HCT116 (cell line): ENCODE measurements around the gene IPP.

Experiments used
- CEBPB ChIP-seq: IDR thresholded peaks from 2 replicates; pipeline ENCODE4 v1.6.1; 2012; ENCODE audit warnings: low read depth
- EZH2 ChIP-seq: fragments of 200-600 bp; sonication (generic); IDR thresholded peaks from 2 replicates; pipeline ENCODE4 v1.6.1; 2017; ENCODE audit warnings: antibody characterized with exemption, mixed run types
- EZH2phosphoT487 ChIP-seq: fragments of 200-600 bp; IDR thresholded peaks from 2 replicates; pipeline ENCODE4 v1.6.1; 2018; ENCODE audit warnings: antibody characterized with exemption, borderline replicate concordance
- POLR2A ChIP-seq: IDR thresholded peaks from 2 replicates; pipeline ENCODE4 v1.7.0; 2011; ENCODE audit warnings: borderline replicate concordance; ENCODE audit not compliant: insufficient read depth, insufficient read length; ENCODE audit errors: extremely low read depth
- POLR2AphosphoS5 ChIP-seq: IDR thresholded peaks from 2 replicates; pipeline ENCODE4 v1.6.1; 2011; ENCODE audit warnings: mild to moderate bottlenecking, low read depth, low read length, moderate library complexity
- RAD21 ChIP-seq: IDR thresholded peaks from 2 replicates; pipeline ENCODE4 v1.6.1; 2012; ENCODE audit warnings: low read depth, mild to moderate bottlenecking
- TCF7L2 ChIP-seq: IDR thresholded peaks from 2 replicates; pipeline ENCODE4 v1.7.0; 2011; ENCODE audit warnings: borderline replicate concordance, inconsistent platforms; ENCODE audit not compliant: insufficient read depth, insufficient read length; ENCODE audit errors: extremely low read depth
- YY1 ChIP-seq: IDR thresholded peaks from 2 replicates; pipeline ENCODE4 v1.6.1; 2011; ENCODE audit warnings: low read length, low read depth, moderate library complexity, mild to moderate bottlenecking; ENCODE audit not compliant: insufficient replicate concordance; ENCODE audit errors: extremely low read depth
- ZFX ChIP-seq: fragments of 450-650 bp; IDR thresholded peaks from 2 replicates; pipeline ENCODE4 v1.6.1; 2017
- ZNF274 ChIP-seq: fragments of 200-500 bp; sonication (Bioruptor generic); IDR thresholded peaks from 2 replicates; pipeline ENCODE4 v1.6.1; 2014; ENCODE audit warnings: mild to moderate bottlenecking, low read depth, low read length, inconsistent platforms
- TF ChIP-seq, protein P1 (sequence below), 3 experiments: fragments of 200-600 bp in 1 of 3; sonication (generic) in 1 of 3; IDR thresholded peaks in 2 of 3; conservative IDR thresholded peaks in 1 of 3; 2 replicates each; pipeline ENCODE4 v1.5.1; 2012 to 2017; ENCODE audit warnings: low read depth in 2 of 3, low read length in 2 of 3, antibody characterized with exemption in 1 of 3, borderline replicate concordance in 1 of 3, control low read depth in 1 of 3, mild to moderate bottlenecking in 1 of 3, mixed read lengths in 1 of 3, mixed run types in 1 of 3, moderate library complexity in 1 of 3; ENCODE audit not compliant: insufficient read depth in 1 of 3
- TF ChIP-seq, protein P2 (sequence below): IDR thresholded peaks from 2 replicates; pipeline ENCODE4 v1.6.1; 2012; ENCODE audit warnings: low read depth

DNA sequence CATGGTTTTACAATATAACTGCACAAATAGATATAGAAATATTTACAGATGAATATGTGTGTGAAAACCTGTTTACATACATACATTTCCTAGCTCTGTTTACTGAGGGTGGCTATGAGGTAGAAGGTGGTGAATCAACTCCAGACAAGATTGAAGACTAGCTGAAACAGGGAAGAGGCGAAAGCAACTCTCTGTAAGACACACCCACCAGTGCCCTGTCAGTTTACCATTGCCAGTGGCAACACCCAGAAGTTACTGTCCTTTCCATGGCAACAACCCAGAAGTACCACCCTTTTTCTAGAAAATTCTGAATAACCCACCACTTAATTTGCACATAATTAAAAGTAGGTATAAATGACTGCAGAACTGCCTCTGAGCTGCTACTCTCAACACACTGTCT is 45.8 kb downstream of the IPP start:
- TF ChIP-seq, protein P1, sequence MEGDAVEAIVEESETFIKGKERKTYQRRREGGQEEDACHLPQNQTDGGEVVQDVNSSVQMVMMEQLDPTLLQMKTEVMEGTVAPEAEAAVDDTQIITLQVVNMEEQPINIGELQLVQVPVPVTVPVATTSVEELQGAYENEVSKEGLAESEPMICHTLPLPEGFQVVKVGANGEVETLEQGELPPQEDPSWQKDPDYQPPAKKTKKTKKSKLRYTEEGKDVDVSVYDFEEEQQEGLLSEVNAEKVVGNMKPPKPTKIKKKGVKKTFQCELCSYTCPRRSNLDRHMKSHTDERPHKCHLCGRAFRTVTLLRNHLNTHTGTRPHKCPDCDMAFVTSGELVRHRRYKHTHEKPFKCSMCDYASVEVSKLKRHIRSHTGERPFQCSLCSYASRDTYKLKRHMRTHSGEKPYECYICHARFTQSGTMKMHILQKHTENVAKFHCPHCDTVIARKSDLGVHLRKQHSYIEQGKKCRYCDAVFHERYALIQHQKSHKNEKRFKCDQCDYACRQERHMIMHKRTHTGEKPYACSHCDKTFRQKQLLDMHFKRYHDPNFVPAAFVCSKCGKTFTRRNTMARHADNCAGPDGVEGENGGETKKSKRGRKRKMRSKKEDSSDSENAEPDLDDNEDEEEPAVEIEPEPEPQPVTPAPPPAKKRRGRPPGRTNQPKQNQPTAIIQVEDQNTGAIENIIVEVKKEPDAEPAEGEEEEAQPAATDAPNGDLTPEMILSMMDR (IDR thresholded peaks at IDR 0.05 in 2 of 3, conservative IDR thresholded peaks at IDR 0.05 in 1 of 3; ENCODE audit: borderline replicate concordance in 1 of 3, insufficient read depth in 1 of 3, low read depth in 2 of 3, low read length in 2 of 3), result no peak
- TF ChIP-seq POLR2A (no peak), EZH2phosphoT487 (no peak), TCF7L2 (no peak), EZH2 (no peak), YY1 (no peak), ZNF274 (no peak), ZFX (no peak), CEBPB (no peak), POLR2AphosphoS5 (no peak), RAD21 (no peak)
- TF ChIP-seq, protein P2, sequence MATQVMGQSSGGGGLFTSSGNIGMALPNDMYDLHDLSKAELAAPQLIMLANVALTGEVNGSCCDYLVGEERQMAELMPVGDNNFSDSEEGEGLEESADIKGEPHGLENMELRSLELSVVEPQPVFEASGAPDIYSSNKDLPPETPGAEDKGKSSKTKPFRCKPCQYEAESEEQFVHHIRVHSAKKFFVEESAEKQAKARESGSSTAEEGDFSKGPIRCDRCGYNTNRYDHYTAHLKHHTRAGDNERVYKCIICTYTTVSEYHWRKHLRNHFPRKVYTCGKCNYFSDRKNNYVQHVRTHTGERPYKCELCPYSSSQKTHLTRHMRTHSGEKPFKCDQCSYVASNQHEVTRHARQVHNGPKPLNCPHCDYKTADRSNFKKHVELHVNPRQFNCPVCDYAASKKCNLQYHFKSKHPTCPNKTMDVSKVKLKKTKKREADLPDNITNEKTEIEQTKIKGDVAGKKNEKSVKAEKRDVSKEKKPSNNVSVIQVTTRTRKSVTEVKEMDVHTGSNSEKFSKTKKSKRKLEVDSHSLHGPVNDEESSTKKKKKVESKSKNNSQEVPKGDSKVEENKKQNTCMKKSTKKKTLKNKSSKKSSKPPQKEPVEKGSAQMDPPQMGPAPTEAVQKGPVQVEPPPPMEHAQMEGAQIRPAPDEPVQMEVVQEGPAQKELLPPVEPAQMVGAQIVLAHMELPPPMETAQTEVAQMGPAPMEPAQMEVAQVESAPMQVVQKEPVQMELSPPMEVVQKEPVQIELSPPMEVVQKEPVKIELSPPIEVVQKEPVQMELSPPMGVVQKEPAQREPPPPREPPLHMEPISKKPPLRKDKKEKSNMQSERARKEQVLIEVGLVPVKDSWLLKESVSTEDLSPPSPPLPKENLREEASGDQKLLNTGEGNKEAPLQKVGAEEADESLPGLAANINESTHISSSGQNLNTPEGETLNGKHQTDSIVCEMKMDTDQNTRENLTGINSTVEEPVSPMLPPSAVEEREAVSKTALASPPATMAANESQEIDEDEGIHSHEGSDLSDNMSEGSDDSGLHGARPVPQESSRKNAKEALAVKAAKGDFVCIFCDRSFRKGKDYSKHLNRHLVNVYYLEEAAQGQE, result no peak
